Ramos (cell line): ENCODE measurements around the gene LIPT2.

Experiments
- in situ Hi-C: fragments of 300-500 bp; cut with MboI; formaldehyde crosslinking; loops from one replicate; pipeline ENCODE4 v1.14.3; 2022; ENCODE audit warnings: low sequenced_read_pairs; ENCODE audit not compliant: unreplicated experiment

LIPT2 gene

GRCh38 chr11:74505911-74506310 lies 12.4 kb upstream of the LIPT2 start:
- in situ Hi-C loops, result no loop called here

- in situ Hi-C loops, result no loop called here
Observed at GRCh38 chr11:74504100-74504691, 10.7 kb upstream of the LIPT2 start.

GRCh38 chr11:74494916-74495315 lies 1.4 kb upstream of the LIPT2 start:
- in situ Hi-C loops, result no loop called here

GRCh38 chr11:74493791-74494630 lies 487 bp upstream of the LIPT2 start:
- in situ Hi-C loops, result no loop called here

- in situ Hi-C loops, result no loop called here
Observed at GRCh38 chr11:74492084-74492483, 1.4 kb downstream of the LIPT2 start.

- in situ Hi-C loops, result no loop called here
Observed at GRCh38 chr11:74490941-74491340, 2.6 kb downstream of the LIPT2 start.

- in situ Hi-C loops, result no loop called here
Observed at GRCh38 chr11:74487875-74488274, 5.6 kb downstream of the LIPT2 start.

GRCh38 chr11:74485868-74486267 lies 7.7 kb downstream of the LIPT2 start:
- in situ Hi-C loops, result no loop called here

GRCh38 chr11:74480688-74481417 lies 12.7 kb downstream of the LIPT2 start:
- in situ Hi-C loops, result no loop called here

- in situ Hi-C loops, result no loop called here
Observed at GRCh38 chr11:74479732-74480123, 13.8 kb downstream of the LIPT2 start.

GRCh38 chr11:74478877-74479731 lies 14.4 kb downstream of the LIPT2 start:
- in situ Hi-C loops, result no loop called here

- in situ Hi-C loops, result no loop called here
Observed at GRCh38 chr11:74476536-74476935, 17.0 kb downstream of the LIPT2 start.

- in situ Hi-C loops, result no loop called here
Observed at GRCh38 chr11:74474316-74474715, 19.2 kb downstream of the LIPT2 start.

GRCh38 chr11:74473382-74474173 lies 19.9 kb downstream of the LIPT2 start:
- in situ Hi-C loops, result no loop called here

- in situ Hi-C loops, result no loop called here
Observed at GRCh38 chr11:74471668-74472429, 21.7 kb downstream of the LIPT2 start.

GRCh38 chr11:74471037-74471436 lies 22.5 kb downstream of the LIPT2 start:
- in situ Hi-C loops, result no loop called here

GRCh38 chr11:74470526-74470925 lies 23.0 kb downstream of the LIPT2 start:
- in situ Hi-C loops, result no loop called here

GRCh38 chr11:74468936-74469335 lies 24.6 kb downstream of the LIPT2 start:
- in situ Hi-C loops, result no loop called here

- in situ Hi-C loops, result no loop called here
Observed at GRCh38 chr11:74468521-74468920, 25.0 kb downstream of the LIPT2 start.
